Measurements from ENCODE around the gene BACH1.

Gene BACH1

GRCh38 chr21:29315131-29315749 lies 16.5 kb downstream of the BACH1 start:
- DNase-seq (ENCODE audit: low read depth in 2 of 2): no peak

GRCh38 chr21:29316029-29316742 lies 17.5 kb downstream of the BACH1 start:
- no peak for DNase-seq (ENCODE audit: low read depth in 2 of 2)

- no peak for DNase-seq (ENCODE audit: low read depth in 2 of 2)
Measured at GRCh38 chr21:29316806-29317205, 18.1 kb downstream of the BACH1 start.

- DNase-seq (ENCODE audit: low read depth in 2 of 2): no peak
Measured at GRCh38 chr21:29318354-29318753, 19.6 kb downstream of the BACH1 start.

- no peak for DNase-seq (ENCODE audit: low read depth in 2 of 2)
Measured at GRCh38 chr21:29320031-29320430, 21.3 kb downstream of the BACH1 start.

GRCh38 chr21:29321217-29321616 lies 22.5 kb downstream of the BACH1 start:
- no peak for DNase-seq (ENCODE audit: low read depth in 2 of 2)

GRCh38 chr21:29321932-29322928 lies 23.5 kb downstream of the BACH1 start:
- no peak for DNase-seq (ENCODE audit: low read depth in 2 of 2)

- no peak for DNase-seq (ENCODE audit: low read depth in 2 of 2)
Measured at GRCh38 chr21:29323189-29323588, 24.5 kb downstream of the BACH1 start.

- DNase-seq (ENCODE audit: low read depth in 2 of 2): no peak
Measured at GRCh38 chr21:29326914-29327554, 28.3 kb downstream of the BACH1 start.

- no peak for DNase-seq (ENCODE audit: low read depth in 2 of 2)
Measured at GRCh38 chr21:29329406-29329805, 30.7 kb downstream of the BACH1 start.

GRCh38 chr21:29330797-29331196 lies 32.1 kb downstream of the BACH1 start:
- no peak for DNase-seq (ENCODE audit: low read depth in 2 of 2)

- no peak for DNase-seq (ENCODE audit: low read depth in 2 of 2)
Measured at GRCh38 chr21:29332461-29333362, 34.0 kb downstream of the BACH1 start.

GRCh38 chr21:29333406-29333805 lies 34.7 kb downstream of the BACH1 start:
- no peak for DNase-seq (ENCODE audit: low read depth in 2 of 2)

GRCh38 chr21:29334717-29335428 lies 36.2 kb downstream of the BACH1 start:
- DNase-seq (ENCODE audit: low read depth in 2 of 2): no peak

GRCh38 chr21:29335720-29336119 lies 37.0 kb downstream of the BACH1 start:
- DNase-seq (ENCODE audit: low read depth in 2 of 2): no peak

- no peak for DNase-seq (ENCODE audit: low read depth in 2 of 2)
Measured at GRCh38 chr21:29338256-29338655, 39.5 kb downstream of the BACH1 start.

GRCh38 chr21:29340228-29340627 lies 41.5 kb downstream of the BACH1 start:
- DNase-seq (ENCODE audit: low read depth in 2 of 2): no peak

- DNase-seq (ENCODE audit: low read depth in 2 of 2): peak; percentile 12 to 59
Measured at GRCh38 chr21:29342363-29342957, 43.7 kb downstream of the BACH1 start.

GRCh38 chr21:29343519-29343918 lies 44.8 kb downstream of the BACH1 start:
- DNase-seq (ENCODE audit: low read depth in 2 of 2): no peak

- DNase-seq (ENCODE audit: low read depth in 2 of 2): no peak
Measured at GRCh38 chr21:29346281-29346680, 47.6 kb downstream of the BACH1 start.
